Measurements from ENCODE around the gene AMOT.

DNA sequence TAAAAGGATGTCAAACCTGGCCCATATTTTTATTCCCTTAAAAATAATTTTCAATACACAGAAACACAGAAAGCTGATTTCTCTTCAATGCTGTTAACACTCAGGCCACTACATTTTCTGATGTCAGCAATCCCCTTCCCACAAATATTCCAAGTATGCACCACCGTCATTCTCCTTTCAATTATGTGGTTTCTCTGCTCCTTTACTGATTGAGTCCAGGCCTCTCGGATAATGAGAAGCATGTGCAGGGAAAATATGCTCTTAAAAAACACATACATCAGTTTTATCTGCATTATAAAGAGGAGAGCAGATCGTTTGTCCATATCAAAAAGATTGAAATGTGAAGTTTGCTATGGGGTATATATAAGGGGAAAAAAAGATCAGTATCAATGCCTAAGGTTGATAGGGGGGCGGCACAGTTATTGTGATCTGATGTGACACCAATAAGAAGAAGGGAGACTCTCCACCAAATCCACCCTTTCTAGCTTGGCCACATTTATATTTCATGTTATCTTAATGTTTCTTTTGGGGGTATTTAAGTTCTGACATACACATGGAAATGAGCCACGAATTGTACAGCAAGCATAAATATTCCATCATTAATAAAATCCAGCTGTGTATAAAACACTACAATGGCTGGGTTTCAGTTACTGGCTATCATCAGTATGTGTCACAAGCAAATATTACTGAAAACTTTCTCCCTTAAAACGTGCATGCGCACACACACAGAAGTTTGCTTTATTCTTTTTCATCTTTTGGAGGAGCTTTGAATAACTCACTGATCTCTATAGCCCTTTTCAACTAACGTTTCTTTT, 6.4 kb downstream of the AMOT start:
- TF ChIP-seq HNF4G (IDR thresholded peaks at IDR 0.05) (no peak), FOXA1 (IDR thresholded peaks at IDR 0.05) (no peak), GABPA (IDR thresholded peaks at IDR 0.05 in 1 of 2, conservative IDR thresholded peaks at IDR 0.05 in 1 of 2) (no peak), RAD21 (IDR thresholded peaks at IDR 0.05) (no peak)

Data from liver (tissue), 2 donors.